ENCODE measurements around the gene FAM43B.
"Not testable (repeated sequence)": the region's sequence is repeated elsewhere in the genome, so short reads cannot be mapped to it uniquely, and the experiment has no call there.

The FAM43B gene

DNA sequence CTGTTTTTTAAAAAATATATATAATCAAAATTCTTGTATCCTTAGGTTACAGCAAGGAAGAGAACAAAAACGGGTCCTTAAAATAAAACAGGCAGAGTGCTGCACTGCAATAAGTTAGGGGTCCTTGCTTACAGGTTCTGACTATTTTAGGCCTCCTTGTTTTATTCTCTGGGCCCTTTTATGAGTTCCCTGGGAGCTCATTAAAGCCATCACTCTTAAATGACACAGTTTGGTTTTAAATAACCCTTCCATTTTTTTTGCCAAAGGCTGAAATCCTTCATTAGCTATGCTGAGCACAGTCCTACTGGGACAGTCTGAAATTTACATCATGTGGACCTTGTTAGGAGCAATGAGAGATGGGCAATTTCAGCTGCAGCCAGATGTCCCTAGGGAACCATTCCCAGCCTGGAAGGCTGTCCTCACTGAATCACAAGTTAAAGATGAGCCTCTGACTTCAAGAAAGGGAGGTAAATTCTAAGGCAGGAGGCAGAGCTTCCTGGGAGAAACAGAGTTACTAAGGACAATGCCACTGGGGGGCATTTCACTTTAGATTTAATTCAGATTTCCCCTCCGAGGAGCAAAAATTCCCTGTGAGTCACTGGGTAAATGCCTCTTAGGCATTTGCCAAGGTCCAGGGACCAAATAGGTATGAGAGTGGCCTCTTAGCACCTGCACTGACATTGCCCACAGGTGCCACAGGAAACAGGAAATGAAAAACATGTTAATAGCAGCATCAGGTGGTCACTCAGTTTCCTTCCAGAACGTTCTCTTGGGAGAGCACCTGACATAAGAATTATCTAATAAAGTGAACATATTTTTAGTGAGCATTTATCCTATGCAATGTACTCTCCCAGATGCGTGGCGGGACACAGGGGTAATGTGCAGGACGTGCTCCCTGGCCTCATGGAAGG is 40.6 kb upstream of the FAM43B start:
- no peak for DNase-seq (ENCODE audit: extremely low read depth, low read depth)
- TF ChIP-seq, protein P1, sequence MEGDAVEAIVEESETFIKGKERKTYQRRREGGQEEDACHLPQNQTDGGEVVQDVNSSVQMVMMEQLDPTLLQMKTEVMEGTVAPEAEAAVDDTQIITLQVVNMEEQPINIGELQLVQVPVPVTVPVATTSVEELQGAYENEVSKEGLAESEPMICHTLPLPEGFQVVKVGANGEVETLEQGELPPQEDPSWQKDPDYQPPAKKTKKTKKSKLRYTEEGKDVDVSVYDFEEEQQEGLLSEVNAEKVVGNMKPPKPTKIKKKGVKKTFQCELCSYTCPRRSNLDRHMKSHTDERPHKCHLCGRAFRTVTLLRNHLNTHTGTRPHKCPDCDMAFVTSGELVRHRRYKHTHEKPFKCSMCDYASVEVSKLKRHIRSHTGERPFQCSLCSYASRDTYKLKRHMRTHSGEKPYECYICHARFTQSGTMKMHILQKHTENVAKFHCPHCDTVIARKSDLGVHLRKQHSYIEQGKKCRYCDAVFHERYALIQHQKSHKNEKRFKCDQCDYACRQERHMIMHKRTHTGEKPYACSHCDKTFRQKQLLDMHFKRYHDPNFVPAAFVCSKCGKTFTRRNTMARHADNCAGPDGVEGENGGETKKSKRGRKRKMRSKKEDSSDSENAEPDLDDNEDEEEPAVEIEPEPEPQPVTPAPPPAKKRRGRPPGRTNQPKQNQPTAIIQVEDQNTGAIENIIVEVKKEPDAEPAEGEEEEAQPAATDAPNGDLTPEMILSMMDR (IDR thresholded peaks at IDR 0.05; ENCODE audit: low read depth, low read length, missing control alignments), result no peak
- H3K4me3 ChIP-seq (replicated peaks; ENCODE audit: low read depth, low read length), result no peak overlapping the region

DNA sequence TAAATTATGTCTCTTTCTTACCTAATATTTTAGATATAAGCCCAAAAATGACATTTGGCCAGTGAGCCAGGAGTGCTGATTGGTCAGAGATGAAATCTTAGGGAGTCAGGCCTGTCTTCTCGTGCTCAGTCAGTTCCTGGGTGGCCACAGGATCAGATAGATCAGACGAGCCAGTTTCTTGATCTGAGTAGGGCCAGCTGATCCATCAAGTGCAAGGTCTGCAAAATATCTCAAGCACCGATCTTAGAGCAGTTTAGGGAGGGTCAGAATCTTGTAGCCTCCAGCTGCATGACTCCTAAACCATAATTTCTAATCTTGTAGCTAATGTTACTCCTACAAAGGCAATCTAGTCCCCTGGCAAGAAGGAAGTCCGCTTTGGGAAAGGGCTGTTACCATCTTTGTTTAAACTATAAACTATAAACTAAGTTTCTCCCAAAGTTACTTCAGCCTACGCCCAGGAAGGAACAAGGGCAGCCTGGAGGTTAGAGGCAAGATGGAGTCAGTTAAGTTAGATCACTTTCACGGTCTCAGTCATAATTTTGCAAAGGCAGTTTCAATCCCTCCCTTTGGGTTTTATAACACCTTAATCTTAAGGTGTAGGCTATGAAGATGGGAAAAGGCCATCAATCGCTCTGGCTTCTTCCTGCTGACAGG is 32.6 kb upstream of the FAM43B start:
- DNase-seq (ENCODE audit: extremely low read depth, low read depth); H3K4me3 ChIP-seq (replicated peaks; ENCODE audit: low read depth, low read length): not testable (repeated sequence)

DNA sequence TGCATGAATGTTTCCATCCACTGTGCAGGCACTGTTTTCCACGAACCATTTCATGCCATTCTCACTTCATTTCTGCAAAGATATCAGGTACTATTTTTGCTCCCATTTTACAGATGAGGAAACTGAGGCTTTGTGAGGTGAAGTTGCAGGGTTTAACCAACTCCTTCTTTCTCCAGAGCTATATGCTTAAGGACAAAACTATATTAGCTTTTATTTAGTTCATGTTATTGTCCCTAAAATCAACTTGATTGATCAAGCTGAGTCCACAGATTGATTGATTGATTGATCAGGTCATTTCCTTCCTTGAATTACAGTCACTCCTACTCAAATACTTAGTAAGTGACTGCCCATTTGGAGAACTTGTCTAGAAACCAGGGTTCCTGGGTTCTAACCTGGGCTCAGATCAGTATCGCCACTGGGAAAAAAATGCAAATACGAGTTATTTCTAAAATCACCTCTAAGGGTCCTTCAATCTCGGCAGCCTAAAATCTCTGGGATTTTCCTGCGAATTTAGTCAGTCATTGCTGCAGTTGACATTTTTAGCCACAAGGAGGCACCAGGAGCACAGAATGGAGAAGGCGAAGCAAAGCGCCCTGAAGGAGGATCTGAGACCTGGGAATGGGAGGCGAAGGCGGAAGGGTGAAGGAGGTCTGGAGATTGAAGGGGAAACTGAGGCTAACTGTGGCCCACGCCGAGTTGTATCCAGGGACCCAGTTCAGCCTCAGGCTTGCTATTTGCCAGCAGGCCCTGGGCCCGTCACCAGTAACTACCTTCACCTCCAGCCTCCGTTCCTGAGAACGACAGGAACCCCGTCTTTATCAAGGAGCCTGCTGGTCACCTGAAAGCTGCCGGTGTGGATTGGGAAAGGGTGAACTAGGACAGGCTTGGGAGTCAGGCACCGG is 30.2 kb upstream of the FAM43B start:
- TF ChIP-seq, protein P1 (IDR thresholded peaks at IDR 0.05; ENCODE audit: low read depth, low read length, missing control alignments), result peak; percentile 93
- DNase-seq (ENCODE audit: extremely low read depth, low read depth), result peak; percentile 53
- H3K4me3 ChIP-seq (replicated peaks; ENCODE audit: low read depth, low read length), result no peak overlapping the region

DNA sequence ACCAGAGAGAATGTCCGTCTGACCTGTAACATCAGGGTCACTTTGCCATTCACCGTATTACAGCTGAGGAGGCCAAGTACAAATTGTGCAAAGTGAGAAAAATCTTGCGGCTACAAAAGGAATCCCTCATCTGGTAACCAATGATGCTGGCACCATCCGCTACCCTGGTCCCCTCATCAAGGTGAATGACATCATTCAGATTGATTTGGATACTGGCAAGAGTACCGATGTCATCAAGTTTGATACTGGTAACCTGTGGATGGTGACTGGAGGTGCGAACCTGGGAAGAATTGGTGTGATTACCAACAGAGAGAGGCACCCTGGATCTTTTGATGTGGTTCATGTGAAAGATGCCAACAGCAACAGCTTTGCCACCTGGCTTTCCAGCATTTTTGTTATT is 26.1 kb upstream of the FAM43B start:
- no peak for DNase-seq (ENCODE audit: extremely low read depth, low read depth)
- TF ChIP-seq, protein P1 (IDR thresholded peaks at IDR 0.05; ENCODE audit: low read depth, low read length, missing control alignments), result no peak

DNA sequence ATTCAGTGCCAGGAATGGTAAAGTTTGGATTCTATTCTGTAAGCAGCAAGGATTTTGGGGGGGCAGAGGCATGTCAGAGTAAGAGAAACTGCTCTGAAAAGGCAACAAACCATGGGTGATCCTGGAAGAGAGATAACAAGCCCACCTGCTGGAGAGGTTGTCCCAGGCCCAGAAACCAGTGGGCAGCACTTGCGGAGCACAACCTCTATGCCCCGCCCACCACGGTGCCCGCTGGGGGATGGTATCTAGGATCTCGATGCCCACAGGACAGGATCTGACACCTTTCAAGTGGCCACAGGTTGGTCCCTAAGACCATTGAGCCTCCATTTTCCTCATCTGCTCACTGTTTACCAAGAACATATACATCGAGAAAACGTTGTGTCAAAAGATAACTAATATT is 24.2 kb upstream of the FAM43B start:
- DNase-seq (ENCODE audit: extremely low read depth, low read depth), result no peak
- TF ChIP-seq, protein P1 (IDR thresholded peaks at IDR 0.05; ENCODE audit: low read depth, low read length, missing control alignments), result no peak
- H3K4me3 ChIP-seq (replicated peaks; ENCODE audit: low read depth, low read length), result no peak overlapping the region

More for the DNA sequence above, 26.1 kb upstream of the FAM43B start:
- H3K4me3 ChIP-seq (replicated peaks; ENCODE audit: low read depth, low read length), result no peak overlapping the region

DNA sequence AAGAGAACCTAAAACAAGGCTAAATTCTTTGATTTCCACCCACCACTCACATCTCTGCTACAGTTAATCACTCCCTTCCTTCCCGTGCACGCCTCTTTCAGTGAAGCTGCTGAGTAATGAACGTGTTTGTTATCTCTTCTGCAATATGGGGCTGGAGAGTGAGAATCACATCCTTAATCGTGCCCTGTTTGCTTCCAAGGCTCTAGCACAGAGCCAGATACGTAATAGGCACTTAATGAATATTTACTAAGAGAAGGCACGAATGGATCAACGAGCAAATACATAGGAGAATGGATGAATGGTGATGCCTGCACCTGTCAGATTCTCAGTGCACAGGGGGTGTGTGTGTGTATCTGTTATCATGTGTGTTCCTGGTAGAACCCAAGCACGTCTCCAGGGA is 22.1 kb upstream of the FAM43B start:
- TF ChIP-seq, protein P1 (IDR thresholded peaks at IDR 0.05; ENCODE audit: low read depth, low read length, missing control alignments), result no peak
- no peak for DNase-seq (ENCODE audit: extremely low read depth, low read depth)
- no peak overlapping the region for H3K4me3 ChIP-seq (replicated peaks; ENCODE audit: low read depth, low read length)
